Nephron progenitor cell (in vitro differentiated cells): ENCODE measurements around the gene PNKD.

ENCODE experiments used
- DNase-seq: peaks from one replicate; pipeline ENCODE4 v3.0.0; 2021
- H3K27ac Mint-ChIP-seq: 2 replicates; pipeline ENCODE4 v1.8.0; 2021; ENCODE audit warnings: mild to moderate bottlenecking, moderate library complexity, mixed read lengths
- H3K27me3 Mint-ChIP-seq: 2 replicates; pipeline ENCODE4 v1.8.0; 2021; ENCODE audit warnings: mild to moderate bottlenecking, low read depth, mixed read lengths; ENCODE audit not compliant: poor library complexity
- H3K36me3 Mint-ChIP-seq: 2 replicates; pipeline ENCODE4 v1.8.0; 2021; ENCODE audit warnings: low read depth, mixed read lengths
- H3K4me1 Mint-ChIP-seq: 2 replicates; pipeline ENCODE4 v1.8.0; 2021; ENCODE audit warnings: mixed read lengths
- H3K4me3 Mint-ChIP-seq: 2 replicates; pipeline ENCODE4 v1.8.0; 2021; ENCODE audit warnings: mild to moderate bottlenecking, moderate library complexity, mixed read lengths
- H3K9me3 Mint-ChIP-seq: 2 replicates; pipeline ENCODE4 v1.8.0; 2021; ENCODE audit warnings: mild to moderate bottlenecking, moderate library complexity, mixed read lengths
- TF ChIP-seq, protein P1 (sequence below): fragments of 200-600 bp; sonication (generic); IDR thresholded peaks from 2 replicates; pipeline ENCODE4 v1.5.0; 2021; ENCODE audit warnings: antibody characterized with exemption

PNKD gene

DNA sequence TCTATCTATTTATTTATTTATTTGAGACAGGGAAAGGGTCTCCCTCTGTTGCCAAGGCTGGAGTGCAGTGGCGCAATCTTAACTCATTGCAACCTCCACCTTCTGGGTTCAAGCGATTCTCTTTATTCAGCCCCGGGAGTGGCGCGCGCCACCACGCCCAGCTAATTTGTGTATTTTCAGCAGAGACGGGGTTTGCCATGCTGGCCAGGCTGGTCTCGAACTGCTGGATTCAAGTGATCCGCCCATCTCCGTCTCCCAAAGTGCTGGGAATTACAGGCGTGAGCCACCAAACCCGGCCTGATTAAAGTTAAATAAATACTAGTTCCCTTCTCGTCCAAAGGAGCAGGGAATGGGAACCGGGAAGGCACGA lies 125.1 kb downstream of the PNKD start:
- TF ChIP-seq, protein P1, sequence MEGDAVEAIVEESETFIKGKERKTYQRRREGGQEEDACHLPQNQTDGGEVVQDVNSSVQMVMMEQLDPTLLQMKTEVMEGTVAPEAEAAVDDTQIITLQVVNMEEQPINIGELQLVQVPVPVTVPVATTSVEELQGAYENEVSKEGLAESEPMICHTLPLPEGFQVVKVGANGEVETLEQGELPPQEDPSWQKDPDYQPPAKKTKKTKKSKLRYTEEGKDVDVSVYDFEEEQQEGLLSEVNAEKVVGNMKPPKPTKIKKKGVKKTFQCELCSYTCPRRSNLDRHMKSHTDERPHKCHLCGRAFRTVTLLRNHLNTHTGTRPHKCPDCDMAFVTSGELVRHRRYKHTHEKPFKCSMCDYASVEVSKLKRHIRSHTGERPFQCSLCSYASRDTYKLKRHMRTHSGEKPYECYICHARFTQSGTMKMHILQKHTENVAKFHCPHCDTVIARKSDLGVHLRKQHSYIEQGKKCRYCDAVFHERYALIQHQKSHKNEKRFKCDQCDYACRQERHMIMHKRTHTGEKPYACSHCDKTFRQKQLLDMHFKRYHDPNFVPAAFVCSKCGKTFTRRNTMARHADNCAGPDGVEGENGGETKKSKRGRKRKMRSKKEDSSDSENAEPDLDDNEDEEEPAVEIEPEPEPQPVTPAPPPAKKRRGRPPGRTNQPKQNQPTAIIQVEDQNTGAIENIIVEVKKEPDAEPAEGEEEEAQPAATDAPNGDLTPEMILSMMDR, result no peak
- Mint-ChIP-seq H3K4me1 (peaks cover 24% of the 10 kb centered on the region), H3K27ac (no peak overlapping the region), H3K27me3 (peaks cover 41% of the 10 kb centered on the region), H3K4me3 (peak overlapping the region; percentile 81), H3K36me3 (no peaks in the 10 kb centered on the region), H3K9me3 (no peaks in the 10 kb centered on the region)
- no peak for DNase-seq

DNA sequence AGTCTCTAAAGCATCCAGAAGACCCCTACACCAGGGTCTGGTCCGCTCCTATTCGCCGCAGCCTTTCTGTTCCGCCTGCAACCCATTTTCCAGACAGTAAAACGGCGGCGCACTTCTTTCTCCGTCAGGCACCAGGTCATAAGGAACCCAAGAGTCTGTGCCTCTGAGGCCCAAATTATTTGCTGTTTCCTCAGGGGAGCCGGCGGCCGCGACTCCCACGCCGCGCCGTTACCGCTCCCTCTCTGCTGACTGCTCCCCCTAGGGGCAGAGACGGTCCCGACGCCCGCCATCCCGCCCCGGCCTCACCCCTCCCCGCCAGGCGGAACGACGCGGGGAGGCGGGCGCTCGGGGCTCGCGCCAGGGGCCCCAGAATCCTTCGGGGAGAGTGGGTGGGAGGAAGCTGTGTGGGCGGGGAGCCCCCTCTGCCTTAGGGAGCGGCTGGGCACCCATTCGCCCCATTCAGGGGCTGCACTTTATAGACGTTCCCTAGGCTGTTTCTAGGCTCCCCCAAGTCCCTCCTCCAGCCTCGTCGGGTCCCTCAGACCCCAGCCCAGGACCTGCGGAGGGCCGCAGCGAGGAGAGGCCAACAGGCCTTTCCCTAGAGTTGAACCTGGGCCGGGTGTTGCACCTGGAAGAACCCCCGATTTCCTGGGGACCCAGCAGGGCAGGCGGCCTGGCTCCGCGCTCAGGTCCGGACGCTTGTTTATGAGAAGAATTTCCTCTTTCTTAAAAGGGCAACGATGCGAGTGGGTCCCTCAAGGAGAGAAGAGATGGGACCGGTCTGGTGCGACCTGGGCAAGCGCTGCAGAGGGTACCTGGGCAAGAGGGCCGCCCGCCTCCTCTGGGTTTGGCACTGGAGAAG lies 125.7 kb downstream of the PNKD start:
- TF ChIP-seq, protein P1, result peak; percentile 84
- H3K9me3 Mint-ChIP-seq, result no peaks in the 10 kb centered on the region
- DNase-seq, result peak; percentile 95
- peak overlapping the region; percentile 99 for H3K27ac Mint-ChIP-seq
- peaks cover 24% of the 10 kb centered on the region for H3K4me1 Mint-ChIP-seq
- H3K4me3 Mint-ChIP-seq, result peak overlapping the region; percentile 89
- no peaks in the 10 kb centered on the region for H3K36me3 Mint-ChIP-seq
- H3K27me3 Mint-ChIP-seq, result peaks cover 38% of the 10 kb centered on the region
